HUES48 (cell line): ENCODE measurements around the gene ADGRD2.

Experiments used
- H3K27ac ChIP-seq: one replicate; pipeline ENCODE4 v1.7.0; 2013; ENCODE audit warnings: low read depth, low read length, inconsistent platforms
- H3K27me3 ChIP-seq: 2 replicates; pipeline ENCODE4 v1.6.1; 2013; ENCODE audit warnings: mild to moderate bottlenecking, low read length; ENCODE audit not compliant: control insufficient read depth, insufficient read depth
- H3K36me3 ChIP-seq: 2 replicates; pipeline ENCODE4 v1.6.1; 2013; ENCODE audit warnings: low read length; ENCODE audit not compliant: control insufficient read depth, insufficient read depth
- H3K4me1 ChIP-seq: 2 replicates; pipeline ENCODE4 v1.6.1; 2013; ENCODE audit warnings: mild to moderate bottlenecking, low read length; ENCODE audit not compliant: control insufficient read depth, insufficient read depth
- H3K4me3 ChIP-seq: 2 replicates; pipeline ENCODE4 v1.5.1; 2013; ENCODE audit warnings: mild to moderate bottlenecking, low read depth, low read length
- H3K9ac ChIP-seq: 2 replicates; pipeline ENCODE4 v1.6.1; 2013; ENCODE audit warnings: mild to moderate bottlenecking, low read depth, low read length, moderate library complexity
- H3K9me3 ChIP-seq: 2 replicates; pipeline ENCODE4 v1.6.1; 2013; ENCODE audit warnings: low read length; ENCODE audit not compliant: control insufficient read depth, insufficient read depth

Gene ADGRD2

GRCh38 chr9:124479947-124480620 lies 29.8 kb downstream of the ADGRD2 start:
- no peaks in the 10 kb centered on the region for H3K9me3 ChIP-seq
- no peak overlapping the region for H3K27ac ChIP-seq
- H3K9ac ChIP-seq, result no peak overlapping the region
- H3K4me1 ChIP-seq, result peaks cover 20% of the 10 kb centered on the region; the same call in 1 of the 2 replicates
- peaks cover 60% of the 10 kb centered on the region for H3K27me3 ChIP-seq
- H3K4me3 ChIP-seq, result no peak overlapping the region
- no peaks in the 10 kb centered on the region for H3K36me3 ChIP-seq

GRCh38 chr9:124480621-124480981 lies 30.4 kb downstream of the ADGRD2 start:
- H3K27me3 ChIP-seq, result peaks cover 60% of the 10 kb centered on the region
- no peaks in the 10 kb centered on the region for H3K36me3 ChIP-seq
- no peak overlapping the region for H3K4me3 ChIP-seq
- no peaks in the 10 kb centered on the region for H3K9me3 ChIP-seq
- no peak overlapping the region for H3K9ac ChIP-seq
- H3K4me1 ChIP-seq, result peaks cover 20% of the 10 kb centered on the region; the same call in 1 of the 2 replicates
- no peak overlapping the region for H3K27ac ChIP-seq

GRCh38 chr9:124481115-124481514 lies 30.9 kb downstream of the ADGRD2 start:
- no peak overlapping the region for H3K27ac ChIP-seq
- peaks cover 20% of the 10 kb centered on the region; the same call in 1 of the 2 replicates for H3K4me1 ChIP-seq
- no peaks in the 10 kb centered on the region for H3K36me3 ChIP-seq
- no peaks in the 10 kb centered on the region for H3K9me3 ChIP-seq
- peaks cover 55% of the 10 kb centered on the region for H3K27me3 ChIP-seq
- H3K9ac ChIP-seq, result no peak overlapping the region
- no peak overlapping the region for H3K4me3 ChIP-seq

GRCh38 chr9:124482431-124483031 lies 32.3 kb downstream of the ADGRD2 start:
- Histone ChIP-seq H3K27me3 (peaks cover 41% of the 10 kb centered on the region), H3K36me3 (no peaks in the 10 kb centered on the region), H3K9ac (no peak overlapping the region), H3K9me3 (no peaks in the 10 kb centered on the region), H3K4me1 (peaks cover 19% of the 10 kb centered on the region; the same call in 1 of the 2 replicates), H3K27ac (no peak overlapping the region), H3K4me3 (peak overlapping the region; percentile 50; the same call in 1 of the 2 replicates)

GRCh38 chr9:124483481-124483880 lies 33.2 kb downstream of the ADGRD2 start:
- peaks cover 34% of the 10 kb centered on the region for H3K27me3 ChIP-seq
- no peak overlapping the region for H3K27ac ChIP-seq
- no peaks in the 10 kb centered on the region for H3K9me3 ChIP-seq
- no peaks in the 10 kb centered on the region for H3K36me3 ChIP-seq
- H3K4me1 ChIP-seq, result peaks cover 15% of the 10 kb centered on the region; the same call in 1 of the 2 replicates
- H3K9ac ChIP-seq, result no peak overlapping the region
- no peak overlapping the region for H3K4me3 ChIP-seq

- H3K4me1 ChIP-seq, result peaks cover 14% of the 10 kb centered on the region; the same call in 1 of the 2 replicates
- H3K9me3 ChIP-seq, result no peaks in the 10 kb centered on the region
- peaks cover 17% of the 10 kb centered on the region for H3K27me3 ChIP-seq
- no peak overlapping the region for H3K9ac ChIP-seq
- no peak overlapping the region for H3K27ac ChIP-seq
- no peak overlapping the region for H3K4me3 ChIP-seq
- H3K36me3 ChIP-seq, result no peaks in the 10 kb centered on the region
These were observed 35.0 kb downstream of the ADGRD2 start for GRCh38 chr9:124485201-124485600.

- Histone ChIP-seq H3K36me3 (no peaks in the 10 kb centered on the region), H3K27me3 (peaks cover 14% of the 10 kb centered on the region), H3K9me3 (no peaks in the 10 kb centered on the region), H3K4me3 (no peak overlapping the region), H3K9ac (no peak overlapping the region), H3K4me1 (peaks cover 14% of the 10 kb centered on the region; the same call in 1 of the 2 replicates), H3K27ac (no peak overlapping the region)
These were observed 35.7 kb downstream of the ADGRD2 start for GRCh38 chr9:124485936-124486335.

GRCh38 chr9:124486778-124487259 lies 36.6 kb downstream of the ADGRD2 start:
- Histone ChIP-seq H3K9me3 (no peaks in the 10 kb centered on the region), H3K27ac (no peak overlapping the region), H3K36me3 (no peaks in the 10 kb centered on the region), H3K27me3 (peaks cover 14% of the 10 kb centered on the region), H3K4me1 (peaks cover 9% of the 10 kb centered on the region; the same call in 1 of the 2 replicates), H3K9ac (no peak overlapping the region), H3K4me3 (no peak overlapping the region)

GRCh38 chr9:124487260-124488182 lies 37.3 kb downstream of the ADGRD2 start:
- H3K27ac ChIP-seq, result no peak overlapping the region
- no peak overlapping the region for H3K9ac ChIP-seq
- H3K4me1 ChIP-seq, result peaks cover 4% of the 10 kb centered on the region; the same call in 1 of the 2 replicates
- H3K4me3 ChIP-seq, result no peak overlapping the region
- H3K9me3 ChIP-seq, result no peaks in the 10 kb centered on the region
- no peaks in the 10 kb centered on the region for H3K36me3 ChIP-seq
- peaks cover 9% of the 10 kb centered on the region for H3K27me3 ChIP-seq

GRCh38 chr9:124488641-124489210 lies 38.5 kb downstream of the ADGRD2 start:
- no peaks in the 10 kb centered on the region for H3K9me3 ChIP-seq
- no peak overlapping the region for H3K4me3 ChIP-seq
- H3K36me3 ChIP-seq, result no peaks in the 10 kb centered on the region
- no peak overlapping the region for H3K9ac ChIP-seq
- peaks cover 4% of the 10 kb centered on the region; the same call in 1 of the 2 replicates for H3K4me1 ChIP-seq
- no peaks in the 10 kb centered on the region for H3K27me3 ChIP-seq
- H3K27ac ChIP-seq, result no peak overlapping the region
